GM19372 (cell line): ENCODE measurements around the gene RPS18.
"Not testable (repeated sequence)": the region's sequence is repeated elsewhere in the genome, so short reads cannot be mapped to it uniquely, and the experiment has no call there.

Source experiments
- ATAC-seq: cut with Tn5 transposase; IDR thresholded peaks from one replicate; pipeline ENCODE4 v1.9.1; 2021; ENCODE audit warnings: mild to moderate bottlenecking, low read depth, moderate library complexity; ENCODE audit not compliant: unreplicated experiment

Gene RPS18

DNA sequence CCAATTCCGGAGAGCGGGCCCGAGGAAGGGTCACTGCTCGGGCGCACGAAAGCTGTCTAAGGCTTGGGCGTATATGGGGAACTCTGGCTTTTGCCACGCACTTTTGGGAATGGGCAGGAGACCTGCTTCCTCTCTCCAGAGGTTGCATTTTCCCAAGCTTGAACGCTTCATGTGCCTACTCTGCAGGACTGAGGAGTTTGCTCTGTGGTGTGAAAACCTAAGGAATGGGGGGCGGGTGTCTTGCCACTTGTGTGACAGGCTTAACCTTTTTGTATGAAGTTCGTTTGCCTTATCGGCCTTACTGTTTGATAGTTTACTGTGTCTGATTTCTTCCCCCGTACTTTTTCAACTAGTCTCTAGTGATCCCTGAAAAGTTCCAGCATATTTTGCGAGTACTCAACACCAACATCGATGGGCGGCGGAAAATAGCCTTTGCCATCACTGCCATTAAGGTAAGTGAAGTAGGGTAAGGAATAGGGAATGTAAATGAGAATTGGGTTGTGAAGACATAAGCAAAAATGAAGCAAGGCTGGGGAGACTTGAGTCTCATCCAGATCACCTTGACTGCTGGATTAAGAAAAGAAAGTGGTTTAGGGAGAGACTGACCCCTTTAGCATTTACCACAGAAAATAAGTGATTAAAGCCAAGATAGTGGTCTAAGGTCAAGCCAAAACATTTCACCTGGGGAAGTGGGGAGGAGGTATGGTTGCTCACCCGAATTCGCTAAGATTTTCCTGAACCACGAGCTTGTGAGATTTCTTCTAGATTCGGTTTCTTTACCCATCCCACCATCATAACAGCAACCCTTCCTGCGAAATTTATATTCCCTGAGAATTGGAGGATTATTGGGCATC is 627 bp downstream of the RPS18 start:
- ATAC-seq: no peak

DNA sequence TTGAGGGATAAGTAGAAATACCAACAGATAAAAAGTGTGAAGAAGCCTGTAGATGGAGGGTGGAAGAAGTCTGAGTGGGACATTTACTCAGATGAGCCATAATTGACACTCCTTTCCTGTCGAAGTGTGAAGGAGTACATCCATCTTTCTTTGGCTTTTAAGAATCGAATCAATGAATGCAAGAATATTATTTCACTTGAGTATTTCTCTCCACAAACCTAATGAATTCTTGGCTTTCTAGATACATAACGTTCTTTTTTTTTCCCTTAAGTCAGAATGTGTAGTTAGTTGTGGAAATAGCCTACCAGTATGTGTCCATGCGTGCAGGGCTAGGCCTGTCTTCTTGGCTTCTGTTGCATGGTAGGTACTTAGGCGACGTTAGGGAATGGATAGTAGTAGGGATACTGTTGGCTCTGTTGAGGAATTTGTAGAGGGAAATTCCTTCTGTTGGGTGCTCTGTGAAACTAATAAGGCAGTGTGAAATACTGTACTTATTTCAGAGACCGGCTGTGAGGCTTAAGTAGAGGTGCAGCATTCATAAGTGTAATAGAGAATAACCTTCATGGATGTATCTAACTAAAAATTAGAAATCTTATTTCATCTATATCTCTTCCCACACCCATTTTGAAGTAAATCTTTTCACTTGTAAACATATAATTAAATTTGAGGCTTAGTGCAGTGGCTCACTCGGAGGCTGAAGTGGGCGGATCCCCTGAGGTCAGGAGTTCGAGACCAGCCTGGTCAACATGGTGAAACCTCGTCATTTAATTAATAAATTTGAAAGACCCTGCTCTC is 1.5 kb downstream of the RPS18 start:
- ATAC-seq: no peak

DNA sequence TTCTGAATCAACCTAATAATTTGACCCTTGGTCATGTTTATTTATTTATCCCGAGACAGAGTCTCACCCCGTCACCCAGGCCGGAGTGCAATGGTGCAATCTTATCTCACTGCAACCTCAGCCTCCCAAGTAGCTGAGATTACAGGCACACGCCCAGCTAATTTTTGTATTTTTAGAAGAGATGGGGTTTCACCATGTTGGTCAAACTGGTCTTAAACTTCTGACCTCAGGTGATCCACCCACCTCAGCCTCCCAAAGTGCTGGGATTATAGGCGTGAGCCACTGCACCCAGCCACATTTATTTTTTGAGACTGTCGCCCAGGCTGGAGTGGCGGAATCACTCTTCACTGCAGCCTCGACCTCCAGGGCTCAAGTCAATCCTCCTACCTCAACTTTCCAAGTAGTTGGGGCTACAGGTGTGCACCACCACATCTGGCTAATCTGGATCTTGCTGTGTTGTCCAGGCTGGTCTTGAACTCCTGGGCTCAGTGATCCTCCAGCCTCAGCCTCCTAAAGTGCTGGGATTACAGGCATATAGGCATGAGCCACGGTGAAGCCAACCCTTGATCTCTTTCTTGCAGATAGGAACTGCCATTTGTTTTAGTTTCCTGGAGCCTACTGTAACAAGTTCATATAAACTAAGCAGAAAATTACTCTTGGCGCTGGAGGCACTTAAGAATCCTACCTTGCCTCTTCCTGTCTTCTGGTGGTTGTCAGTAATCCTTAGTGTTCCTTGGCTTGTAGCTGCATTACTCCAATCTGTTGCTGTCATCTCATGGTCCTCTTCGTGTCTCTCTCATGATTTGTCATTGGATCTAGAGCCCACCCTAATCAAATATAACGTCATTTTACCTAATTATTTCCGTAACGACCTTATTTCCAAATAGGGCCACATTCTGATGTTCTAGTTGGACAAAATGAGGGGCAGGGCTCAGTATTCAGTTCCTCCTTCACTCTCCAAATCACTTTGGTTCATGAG is 2.3 kb downstream of the RPS18 start:
- no peak for ATAC-seq

DNA sequence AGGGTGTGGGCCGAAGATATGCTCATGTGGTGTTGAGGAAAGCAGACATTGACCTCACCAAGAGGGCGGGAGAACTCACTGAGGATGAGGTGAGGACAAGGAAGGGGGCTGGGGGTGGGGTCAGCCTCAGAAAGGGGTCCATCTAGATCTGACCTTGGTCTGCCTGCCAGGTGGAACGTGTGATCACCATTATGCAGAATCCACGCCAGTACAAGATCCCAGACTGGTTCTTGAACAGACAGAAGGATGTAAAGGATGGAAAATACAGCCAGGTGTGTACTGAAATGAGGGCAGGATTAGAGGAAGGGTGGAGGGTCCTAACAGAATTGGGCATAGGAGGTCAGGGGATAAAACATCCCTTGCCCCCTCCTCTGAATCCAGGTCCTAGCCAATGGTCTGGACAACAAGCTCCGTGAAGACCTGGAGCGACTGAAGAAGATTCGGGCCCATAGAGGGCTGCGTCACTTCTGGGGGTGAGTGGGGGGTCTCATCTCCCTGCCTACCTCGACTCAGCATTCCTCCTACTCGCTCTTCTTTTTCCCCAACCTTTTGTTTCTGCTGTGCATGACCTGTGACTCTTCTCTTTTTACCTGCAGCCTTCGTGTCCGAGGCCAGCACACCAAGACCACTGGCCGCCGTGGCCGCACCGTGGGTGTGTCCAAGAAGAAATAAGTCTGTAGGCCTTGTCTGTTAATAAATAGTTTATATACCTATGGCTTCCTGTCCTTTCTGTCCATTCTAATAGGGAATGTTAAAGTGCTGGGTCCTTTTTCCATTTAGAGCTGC is 4.1 kb downstream of the RPS18 start:
- not testable (repeated sequence) for ATAC-seq

DNA sequence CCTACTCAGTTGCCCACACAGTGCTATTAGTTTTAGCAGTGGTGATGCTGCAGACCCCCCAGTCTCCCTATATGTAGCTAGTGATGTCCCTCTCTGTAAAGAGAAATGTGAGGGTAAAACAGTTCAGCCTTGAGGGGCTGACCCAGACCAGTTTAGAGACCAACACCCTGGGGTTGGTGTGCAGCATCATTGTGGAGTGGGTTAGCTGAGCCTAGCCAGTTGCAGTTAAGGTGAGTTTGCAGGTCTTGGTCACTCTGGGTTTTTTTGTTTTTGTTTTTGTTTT is 4.6 kb downstream of the RPS18 start:
- ATAC-seq: no peak

DNA sequence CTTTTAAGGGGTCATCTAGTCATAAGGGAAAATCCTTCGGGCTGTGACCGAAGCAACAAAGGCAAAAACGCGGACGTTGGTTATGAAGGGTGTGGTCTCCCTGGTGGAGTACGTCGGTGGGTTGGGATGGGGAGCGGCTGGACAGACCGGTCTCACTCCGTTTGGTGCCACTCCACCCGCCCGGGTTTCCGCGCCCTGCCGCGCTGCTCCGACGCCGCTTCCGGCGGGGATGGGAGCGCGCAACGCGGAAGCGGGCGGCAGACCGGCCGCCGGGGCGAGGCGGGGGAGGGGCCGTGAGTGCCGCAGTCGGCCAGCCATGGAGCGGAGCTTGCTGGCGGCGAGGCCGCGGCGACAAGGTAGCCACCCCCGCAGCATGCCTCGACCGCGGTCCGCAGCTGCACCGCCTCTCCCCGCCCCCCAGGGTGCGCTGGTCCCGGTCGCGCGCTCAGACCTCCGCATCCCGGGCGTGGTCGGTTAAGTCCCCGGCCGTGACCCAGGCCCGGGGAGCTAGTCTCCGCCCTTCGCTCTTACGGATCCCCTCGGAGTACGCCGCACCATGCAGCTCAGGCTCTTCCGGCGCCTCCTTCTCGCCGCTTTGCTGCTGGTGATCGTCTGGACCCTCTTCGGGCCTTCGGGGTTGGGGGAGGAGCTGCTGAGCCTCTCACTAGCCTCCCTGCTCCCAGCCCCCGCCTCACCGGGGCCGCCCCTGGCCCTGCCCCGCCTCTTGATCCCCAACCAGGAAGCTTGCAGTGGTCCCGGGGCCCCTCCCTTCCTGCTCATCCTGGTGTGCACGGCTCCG is 5.2 kb downstream of the RPS18 start, which contains the start of gene B3GALT4:
B3GALT4 (plus strand) TSS at position 260 of the 799 bp plus-strand sequence; CDS start at position 557, 297 bp downstream.
- ATAC-seq: peak; percentile 56

DNA sequence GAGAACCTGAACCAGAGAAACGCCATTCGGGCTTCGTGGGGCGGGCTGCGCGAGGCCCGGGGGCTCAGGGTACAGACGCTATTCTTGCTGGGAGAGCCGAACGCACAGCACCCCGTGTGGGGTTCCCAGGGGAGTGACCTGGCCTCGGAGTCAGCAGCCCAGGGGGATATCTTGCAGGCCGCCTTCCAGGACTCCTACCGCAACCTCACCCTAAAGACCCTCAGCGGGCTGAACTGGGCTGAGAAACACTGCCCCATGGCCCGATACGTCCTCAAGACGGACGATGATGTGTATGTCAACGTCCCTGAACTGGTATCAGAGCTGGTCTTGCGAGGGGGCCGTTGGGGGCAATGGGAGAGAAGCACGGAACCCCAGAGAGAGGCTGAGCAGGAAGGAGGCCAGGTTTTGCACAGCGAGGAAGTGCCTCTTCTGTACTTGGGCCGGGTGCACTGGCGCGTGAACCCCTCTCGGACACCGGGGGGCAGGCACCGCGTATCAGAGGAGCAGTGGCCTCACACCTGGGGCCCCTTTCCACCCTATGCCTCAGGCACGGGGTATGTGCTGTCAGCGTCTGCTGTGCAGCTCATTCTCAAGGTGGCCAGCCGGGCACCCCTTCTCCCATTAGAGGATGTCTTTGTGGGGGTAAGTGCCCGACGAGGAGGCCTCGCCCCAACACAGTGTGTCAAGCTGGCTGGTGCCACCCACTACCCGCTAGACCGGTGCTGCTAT is 6.0 kb downstream of the RPS18 start:
- ATAC-seq: no peak

DNA sequence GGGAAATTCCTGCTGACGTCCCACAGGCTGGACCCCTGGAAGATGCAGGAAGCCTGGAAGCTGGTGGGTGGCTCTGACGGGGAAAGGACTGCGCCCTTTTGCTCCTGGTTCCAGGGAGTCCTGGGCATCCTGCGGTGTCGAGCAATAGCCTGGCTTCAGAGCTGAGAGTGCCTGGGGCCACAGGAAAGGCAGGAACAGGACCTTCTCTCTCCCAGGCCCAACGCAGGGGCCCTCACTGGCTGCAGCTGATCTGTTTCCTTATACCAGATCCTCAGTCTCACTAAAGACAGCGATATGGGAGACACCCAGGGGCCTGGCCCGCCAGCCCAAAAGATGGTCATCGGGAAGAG is 6.5 kb downstream of the RPS18 start:
- no peak for ATAC-seq

DNA sequence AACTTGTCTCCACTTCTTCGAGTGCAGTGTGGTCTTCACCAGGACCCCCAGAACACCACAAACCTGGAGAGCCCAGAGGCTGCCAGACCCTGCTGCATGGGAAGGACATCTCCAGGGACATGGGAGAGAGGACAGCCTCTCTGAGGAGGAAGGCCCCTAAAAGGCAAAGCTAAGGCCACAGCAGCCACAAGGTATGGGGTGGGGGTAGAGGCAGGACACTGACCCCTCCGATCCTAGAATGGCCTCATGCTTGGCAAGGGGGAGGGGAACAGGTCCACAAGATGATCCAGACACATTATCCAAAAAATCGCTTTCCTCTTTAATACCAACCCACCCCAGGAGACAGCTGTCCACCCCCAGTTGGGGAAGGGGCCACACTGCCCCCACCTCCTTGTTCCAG is 6.9 kb downstream of the RPS18 start:
- ATAC-seq: no peak

DNA sequence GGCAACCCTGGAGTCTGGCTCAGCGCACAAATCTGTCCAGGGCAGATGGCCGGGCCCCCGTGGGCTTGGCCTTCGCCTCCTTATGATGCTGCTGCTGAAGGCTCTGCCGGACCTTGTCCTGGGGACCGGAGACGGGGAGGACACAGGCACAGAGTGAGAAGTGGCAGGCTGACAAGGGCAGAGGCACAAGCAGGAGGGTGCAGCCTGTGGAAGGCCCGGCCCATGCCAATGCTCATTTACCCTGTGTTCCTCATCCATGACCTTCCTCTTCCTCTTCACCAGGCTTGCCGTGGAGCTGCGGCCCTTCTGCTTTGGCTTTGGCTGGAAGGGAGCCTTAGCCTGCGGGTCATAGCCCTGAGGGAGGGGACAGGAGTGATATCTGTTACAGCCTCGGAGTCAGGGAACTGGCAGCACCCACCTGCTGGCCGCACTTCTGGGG is 7.4 kb downstream of the RPS18 start:
- no peak for ATAC-seq

DNA sequence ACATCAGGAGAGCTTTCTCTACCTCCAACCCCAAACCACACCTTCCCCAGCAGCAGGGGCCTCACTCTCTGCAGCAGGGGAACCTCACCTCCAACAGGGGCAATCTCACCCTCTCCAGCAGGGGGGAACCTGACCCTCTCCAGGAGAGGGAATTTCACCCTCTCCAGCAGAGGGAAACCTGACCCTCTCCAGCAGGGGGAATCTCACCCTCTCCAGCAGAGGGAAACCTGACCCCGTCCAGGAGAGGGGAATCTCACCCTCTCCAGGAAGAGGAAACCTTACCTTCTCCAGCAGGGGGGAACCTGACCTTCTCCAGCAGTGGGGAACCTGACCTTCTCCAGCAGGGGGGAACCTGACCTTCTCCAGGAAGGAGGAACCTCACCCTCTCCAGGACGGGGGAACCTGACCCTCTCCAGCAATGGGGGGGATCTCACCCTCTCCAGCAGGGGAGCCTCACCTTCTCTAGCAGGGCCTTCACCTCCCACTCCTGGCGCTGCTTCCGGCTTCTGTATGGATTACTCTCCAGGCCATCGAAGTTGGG is 8.2 kb downstream of the RPS18 start:
- no peak for ATAC-seq

DNA sequence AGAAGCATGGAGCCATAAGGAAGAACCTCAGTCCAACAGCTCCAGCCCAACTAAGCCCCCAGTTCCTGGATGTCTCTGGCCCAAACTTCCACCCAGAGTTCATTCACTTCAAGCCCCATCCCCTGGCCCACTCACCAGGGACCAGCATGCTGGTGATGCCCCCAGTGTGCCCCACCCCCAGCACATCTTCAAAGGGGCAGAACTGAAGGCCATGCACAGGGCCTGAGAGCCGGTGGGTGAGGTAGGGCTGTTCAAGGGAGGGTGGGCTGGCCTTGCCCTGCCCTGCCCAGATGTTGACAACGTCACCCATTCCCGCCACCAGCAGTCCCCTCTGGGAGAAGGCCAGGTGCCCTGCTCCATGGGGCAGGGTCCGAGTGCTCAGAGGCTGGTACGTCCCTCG is 8.7 kb downstream of the RPS18 start:
- ATAC-seq: no peak

DNA sequence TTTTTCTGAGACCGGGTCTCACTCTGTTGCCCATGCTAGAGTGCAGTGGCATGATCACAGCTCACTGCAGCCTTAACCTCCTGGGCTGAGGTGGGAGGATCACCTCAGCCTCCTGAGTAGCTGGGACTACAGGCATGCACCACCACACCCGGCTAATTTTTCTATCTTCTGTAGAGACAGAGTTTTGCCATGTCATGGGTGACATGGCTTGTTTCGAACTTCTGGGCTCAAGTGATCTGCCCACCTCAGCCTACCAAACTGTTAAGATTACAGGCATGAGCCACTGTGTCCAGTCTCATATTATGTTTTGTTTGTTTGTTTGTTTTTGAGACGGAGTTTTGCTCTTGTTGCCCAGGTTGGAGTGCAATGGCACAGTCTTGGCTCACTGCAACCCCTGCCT is 13.3 kb downstream of the RPS18 start:
- not testable (repeated sequence) for ATAC-seq

DNA sequence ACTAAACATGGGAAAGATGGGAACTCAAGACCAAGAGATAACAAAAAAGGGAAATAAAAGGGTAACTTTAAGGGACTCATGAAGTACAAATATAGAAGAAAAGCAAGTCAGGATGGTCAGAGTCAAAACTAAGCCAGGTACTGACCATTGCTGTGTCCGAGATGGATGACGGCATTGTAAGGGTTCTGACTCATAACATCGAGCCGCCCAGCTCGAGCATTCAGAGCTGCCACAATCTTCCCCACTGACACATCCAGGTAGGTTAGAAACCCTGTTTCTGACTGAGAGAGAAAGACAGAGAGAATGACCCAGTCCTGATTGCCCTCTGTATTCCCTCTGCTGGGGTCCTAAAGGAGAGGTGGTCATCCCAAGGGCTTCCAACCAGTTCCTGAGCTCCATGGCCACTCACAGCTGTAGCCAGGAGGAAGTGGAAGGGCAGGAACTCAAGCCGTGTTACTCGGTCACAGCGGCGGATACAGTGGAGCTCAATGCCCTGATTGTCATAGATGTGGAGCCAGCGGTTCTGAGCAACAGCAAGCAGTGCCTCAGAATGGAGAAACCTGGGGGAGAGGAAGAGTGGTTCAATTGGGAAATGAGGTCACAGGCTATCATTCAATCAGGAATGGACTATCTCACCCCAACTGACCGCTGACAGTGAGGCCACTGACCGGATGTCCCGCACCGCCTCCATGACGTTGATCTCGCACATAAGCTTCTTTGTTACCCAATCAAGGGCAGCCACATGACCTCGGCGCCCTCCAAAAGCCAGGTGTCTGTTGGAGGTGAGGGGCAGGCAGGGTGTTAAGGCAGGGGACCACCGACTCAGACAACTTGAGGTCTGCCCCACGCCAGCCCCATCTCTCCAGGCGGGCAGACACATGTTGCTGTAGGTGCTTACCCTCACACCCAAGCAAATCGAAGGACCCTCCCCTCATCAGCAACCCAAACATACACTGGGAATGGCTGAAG is 15.4 kb downstream of the RPS18 start:
- no peak for ATAC-seq

DNA sequence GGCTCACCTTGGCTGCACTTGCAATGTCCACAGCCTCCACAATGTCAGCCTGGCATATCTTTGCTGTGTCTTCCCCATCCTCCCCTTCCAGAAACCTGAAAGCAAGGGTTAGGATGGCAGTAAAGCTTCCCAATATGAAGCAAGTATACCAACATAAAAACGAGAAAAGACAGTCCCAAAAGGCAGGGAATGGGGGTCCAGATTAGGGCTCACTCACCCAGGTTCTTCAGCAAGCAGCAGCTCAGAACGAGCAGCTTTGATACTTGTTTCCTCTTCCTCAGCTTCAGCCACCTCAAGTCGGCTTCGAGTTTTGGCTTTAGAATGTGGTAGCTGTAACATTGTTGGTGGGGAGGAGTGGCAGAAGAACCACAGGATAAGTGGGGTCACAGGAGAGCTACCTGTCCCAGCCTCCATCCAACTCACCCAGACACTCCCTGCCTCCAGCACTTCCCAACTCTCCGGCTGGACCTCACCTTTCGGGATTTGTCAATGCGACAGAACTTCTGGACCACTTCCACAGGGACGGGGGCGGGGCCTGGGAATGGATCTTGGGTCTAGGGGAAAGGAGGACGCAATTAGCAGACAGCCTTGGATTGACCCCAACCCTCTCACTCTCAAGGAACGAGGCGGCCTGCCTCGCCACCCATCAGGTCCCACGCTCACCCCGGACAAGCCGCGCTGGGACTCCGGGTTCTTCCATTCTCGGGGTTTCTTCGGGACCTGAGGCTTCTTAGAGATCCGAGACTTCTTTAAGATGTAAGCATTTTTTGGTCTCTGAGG is 16.5 kb downstream of the RPS18 start:
- ATAC-seq: no peak
